Esophagus squamous epithelium (tissue), 5 donors: Measurements from ENCODE around the gene C12orf76. TPM values are rescaled to one million over a fixed set of nuclear protein-coding genes. Genes with fewer than 3 reads are reported as not detected.

Experiments used
- DNase-seq: peaks from one replicate; lab custom pipeline; 2025; lab: John Stamatoyannopoulos, UW
- H3K27ac ChIP-seq, 4 donors: fragments of 200-600 bp; sonication (generic); one replicate each; pipeline ENCODE4 v1.5.1; 2016 to 2019; ENCODE audit warnings: mild to moderate bottlenecking in 1 of 4
- H3K27me3 ChIP-seq, 4 donors: fragments of 200-600 bp; sonication (generic); 1 replicate in 3 of 4; 2 replicates in 1 of 4; pipeline versions ENCODE4 v1.5.1 to v1.6.0; 2017 to 2021; ENCODE audit warnings: antibody characterized with exemption in 1 of 4
- H3K36me3 ChIP-seq, 3 donors: fragments of 200-600 bp; sonication (generic); one replicate each; pipeline ENCODE4 v1.5.1; 2016 to 2019
- H3K4me1 ChIP-seq, 3 donors: fragments of 200-600 bp; sonication (generic); one replicate each; pipeline ENCODE4 v1.5.1; 2017 to 2019
- H3K4me3 ChIP-seq, 4 donors: fragments of 200-600 bp; sonication (generic); 1 replicate in 3 of 4; 2 replicates in 1 of 4; pipeline ENCODE4 v1.5.1; 2016 to 2019; ENCODE audit warnings: mild to moderate bottlenecking in 2 of 4, moderate library complexity in 1 of 4
- H3K9me3 ChIP-seq, 3 donors: fragments of 200-600 bp; sonication (generic); one replicate each; pipeline ENCODE4 v1.5.1; 2016 to 2019
- CTCF ChIP-seq, 6 experiments: fragments of 450-650 bp in 4 of 6; fragments of 200-600 bp in 2 of 6; sonication (generic) in 2 of 6; IDR thresholded peaks; one replicate each; pipeline ENCODE4 v1.5.1; 2016 to 2019; ENCODE audit warnings: antibody characterized with exemption in 6 of 6, mild to moderate bottlenecking in 4 of 6, moderate library complexity in 4 of 6
- POLR2A ChIP-seq, 4 donors: fragments of 450-650 bp; IDR thresholded peaks; one replicate each; pipeline ENCODE4 v1.6.1; 2017; ENCODE audit warnings: antibody characterized with exemption in 4 of 4, mild to moderate bottlenecking in 4 of 4, moderate library complexity in 3 of 4
- WGBS, 2 donors: methylation state at CpG; one replicate each; pipeline ENCODE4 v1.1.5; 2018; 5-methylcytosine and 5-hydroxymethylcytosine counted together
- intact Hi-C: fragments of 100-400 bp; cut with DNase I; formaldehyde crosslinking; loops from one replicate; pipeline ENCODE4 v1.15.0; 2022
- total RNA-seq, 4 donors: library from RNA; depleted of rRNA; stranded (reverse); fragments of >200 nt; gene quantifications; one replicate each; pipeline ENCODE4 v1.1.0, GENCODE V29; 2016
- donor health status: DM: yes; HTN: yes; CAD: no.

The C12orf76 gene
- total RNA-seq, 4 donors from 2014 or later: 3.2 to 10.8 (median 5.9) TPM

- DNase-seq: no peak
- TF ChIP-seq POLR2A (IDR thresholded peaks at IDR 0.05) (peak in 1 of 4 donors; percentile 17), CTCF (IDR thresholded peaks at IDR 0.05) (no peak)
- H3K27me3 ChIP-seq: no peaks in the 10 kb centered on the region
- peak overlapping the region; percentile 80 to 93 (median 92) for H3K27ac ChIP-seq
- H3K4me3 ChIP-seq: peak overlapping the region; percentile 75 to 100 (median 79)
- H3K9me3 ChIP-seq: no peaks in the 10 kb centered on the region
- 1 to 2% methylated on average over 14 to 17 of the region's 17 CpGs for WGBS, 2 donors
- peaks cover 0 to 13% (median 0%) of the 10 kb centered on the region in 3 donors for H3K36me3 ChIP-seq
- H3K4me1 ChIP-seq: peaks cover 4 to 69% (median 31%) of the 10 kb centered on the region in 3 donors
- intact Hi-C loops: no loop called here
These were observed 48.3 kb downstream of the C12orf76 start for GRCh38 chr12:109999983-110000505.

GRCh38 chr12:109999649-109999971, 48.7 kb downstream of the C12orf76 start:
- Histone ChIP-seq H3K4me3 (peak overlapping the region; percentile 75 to 100 (median 79)), H3K9me3 (no peaks in the 10 kb centered on the region), H3K27ac (peak overlapping the region; percentile 80 to 93 (median 92)), H3K27me3 (no peaks in the 10 kb centered on the region), H3K4me1 (peaks cover 4 to 69% (median 35%) of the 10 kb centered on the region in 3 donors), H3K36me3 (peaks cover 0 to 13% (median 0%) of the 10 kb centered on the region in 3 donors)
- TF ChIP-seq CTCF (IDR thresholded peaks at IDR 0.05): no peak
- no peak for TF ChIP-seq POLR2A (IDR thresholded peaks at IDR 0.05)
- no peak for DNase-seq
- intact Hi-C loops: no loop called here
- 0% methylated on average over 5 of the region's 27 CpGs; no CpG with 5 or more reads in 1 of the 2 donors for WGBS, 2 donors

- Histone ChIP-seq H3K9me3 (no peaks in the 10 kb centered on the region), H3K36me3 (peaks cover 0 to 13% (median 0%) of the 10 kb centered on the region in 3 donors), H3K27ac (peak within 1 kb of the TSS; percentile 80 to 93 (median 92)), H3K27me3 (no peaks in the 10 kb centered on the region), H3K4me3 (peak within 1 kb of the TSS; percentile 75 to 100 (median 79)), H3K4me1 (peaks cover 4 to 70% (median 40%) of the 10 kb centered on the region in 3 donors)
- WGBS, 2 donors: 1% methylated on average over 10 to 18 of the region's 62 CpGs
- peak; percentile 75 for DNase-seq
- intact Hi-C loops: no loop called here
- peak in 1 of 6 experiments; percentile 4 for TF ChIP-seq CTCF (IDR thresholded peaks at IDR 0.05)
- TF ChIP-seq POLR2A (IDR thresholded peaks at IDR 0.05): peak in 2 of 4 donors; percentile 77 to 90
These were observed 49.2 kb downstream of the C12orf76 start, which contains the start of gene ANKRD13A for GRCh38 chr12:109998904-109999648. TSS of gene ANKRD13A (plus strand) at chr12:109999430. CDS start at chr12:109999689, 259 bp downstream.

- peak overlapping the region; percentile 75 to 100 (median 79) for H3K4me3 ChIP-seq
- H3K27ac ChIP-seq: peak overlapping the region; percentile 80 to 93 (median 92)
- H3K27me3 ChIP-seq: no peaks in the 10 kb centered on the region
- H3K4me1 ChIP-seq: peaks cover 4 to 75% (median 42%) of the 10 kb centered on the region in 3 donors
- H3K36me3 ChIP-seq: peaks cover 0 to 10% (median 0%) of the 10 kb centered on the region in 3 donors
- 46 to 52% methylated on average over 9 of the region's 9 CpGs for WGBS, 2 donors
- DNase-seq: no peak
- H3K9me3 ChIP-seq: no peaks in the 10 kb centered on the region
- no peak for TF ChIP-seq POLR2A (IDR thresholded peaks at IDR 0.05)
- TF ChIP-seq CTCF (IDR thresholded peaks at IDR 0.05): no peak
- intact Hi-C loops: no loop called here
These were observed 50.0 kb downstream of the C12orf76 start for GRCh38 chr12:109998241-109998903.
